H1 (cell line): ENCODE measurements around the gene RCOR2. TPM values are rescaled to one million over a fixed set of nuclear protein-coding genes. Genes with fewer than 3 reads are reported as not detected.

Experiments
- ASH2L ChIP-seq: fragments of 200-600, 300-600 bp; sonication (generic); IDR thresholded peaks from one replicate; pipeline ENCODE4 v1.7.1; 2017; ENCODE audit warnings: low read length
- BACH1 ChIP-seq: IDR thresholded peaks from 2 replicates; pipeline ENCODE4 v1.6.1; 2012; ENCODE audit warnings: low read length, improper control_type of control experiment
- CHD2 ChIP-seq: IDR thresholded peaks from 2 replicates; pipeline ENCODE4 v1.6.1; 2012; ENCODE audit warnings: low read length, improper control_type of control experiment
- CREB1 ChIP-seq: IDR thresholded peaks from 2 replicates; pipeline ENCODE4 v1.6.1; 2012; ENCODE audit warnings: inconsistent platforms
- CTBP2 ChIP-seq: IDR thresholded peaks from 2 replicates; pipeline ENCODE4 v1.7.0; 2011; ENCODE audit warnings: borderline replicate concordance, mild to moderate bottlenecking, moderate library complexity, mixed read lengths, low read length; ENCODE audit not compliant: insufficient read depth, insufficient read length
- EGR1 ChIP-seq: IDR thresholded peaks from 2 replicates; pipeline ENCODE4 v1.6.1; 2011; ENCODE audit warnings: low read depth, low read length, borderline replicate concordance
- EZH2 ChIP-seq: fragments of 200-600 bp; sonication (generic); IDR thresholded peaks from 2 replicates; pipeline ENCODE4 v1.7.1; 2012; ENCODE audit warnings: low read depth, mild to moderate bottlenecking, moderate library complexity, low read length, inconsistent platforms; ENCODE audit not compliant: severe bottlenecking
- FOSL1 ChIP-seq: IDR thresholded peaks from 2 replicates; pipeline ENCODE4 v1.6.1; 2011; ENCODE audit warnings: mild to moderate bottlenecking, low read depth, low read length, moderate library complexity; ENCODE audit not compliant: insufficient read depth
- GTF2F1 ChIP-seq: IDR thresholded peaks from 2 replicates; pipeline ENCODE4 v1.6.1; 2012; ENCODE audit warnings: low read depth, low read length, improper control_type of control experiment, borderline replicate concordance
- KDM5A ChIP-seq: fragments of 200-600 bp; IDR thresholded peaks from 2 replicates; pipeline ENCODE4 v1.7.1; 2012; ENCODE audit warnings: mild to moderate bottlenecking, low read length, inconsistent platforms, mixed read lengths
- MAFK ChIP-seq: IDR thresholded peaks from 2 replicates; pipeline ENCODE4 v1.6.1; 2012; ENCODE audit warnings: low read depth, mild to moderate bottlenecking, improper control_type of control experiment, low read length
- MAX ChIP-seq: IDR thresholded peaks from 2 replicates; pipeline ENCODE4 v1.6.1; 2012; ENCODE audit warnings: inconsistent platforms
- POLR2AphosphoS5 ChIP-seq: IDR thresholded peaks from 2 replicates; pipeline ENCODE4 v1.6.1; 2011; ENCODE audit warnings: low read depth, low read length
- RAD21 ChIP-seq, 2 experiments: IDR thresholded peaks in 1 of 2; conservative IDR thresholded peaks in 1 of 2; 2 replicates each; pipeline ENCODE4 v1.6.1; 2011; ENCODE audit warnings: low read depth in 2 of 2, low read length in 2 of 2, improper control_type of control experiment in 1 of 2, inconsistent platforms in 1 of 2, mild to moderate bottlenecking in 1 of 2, moderate library complexity in 1 of 2
- RBBP5 ChIP-seq: IDR thresholded peaks from 2 replicates; pipeline ENCODE4 v1.7.1; 2012; ENCODE audit warnings: low read depth, mild to moderate bottlenecking, inconsistent platforms, low read length, moderate library complexity, borderline replicate concordance
- RNF2 ChIP-seq: fragments of 200-900, 300-1000 bp; sonication (generic); IDR thresholded peaks from 2 replicates; pipeline ENCODE4 v1.7.1; 2016; ENCODE audit warnings: borderline replicate concordance, low read depth, mild to moderate bottlenecking, antibody characterized with exemption, low read length; ENCODE audit not compliant: poor library complexity, severe bottlenecking; ENCODE audit errors: missing control alignments
- SAP30 ChIP-seq: fragments of 300-600 bp; sonication (generic); IDR thresholded peaks from 2 replicates; pipeline ENCODE4 v1.7.1; 2012; ENCODE audit warnings: low read length, moderate library complexity, mild to moderate bottlenecking, inconsistent platforms; ENCODE audit not compliant: insufficient read depth, insufficient replicate concordance
- SIRT6 ChIP-seq: IDR thresholded peaks from one replicate; pipeline ENCODE4 v1.7.1; 2012; ENCODE audit warnings: low read length, inconsistent platforms
- SIX5 ChIP-seq: IDR thresholded peaks from 2 replicates; pipeline ENCODE4 v1.6.1; 2011; ENCODE audit warnings: mild to moderate bottlenecking, low read depth, low read length
- SP1 ChIP-seq: IDR thresholded peaks from 2 replicates; pipeline ENCODE4 v1.6.1; 2011; ENCODE audit warnings: low read depth, low read length
- SP2 ChIP-seq: IDR thresholded peaks from 2 replicates; pipeline ENCODE4 v1.6.1; 2012; ENCODE audit warnings: mild to moderate bottlenecking, low read length, inconsistent platforms
- TAF1 ChIP-seq: IDR thresholded peaks from 2 replicates; pipeline ENCODE4 v1.6.1; 2011; ENCODE audit warnings: mild to moderate bottlenecking, low read depth, low read length
- TAF7 ChIP-seq: optimal IDR thresholded peaks from 2 replicates; pipeline ENCODE3; 2011; ENCODE audit warnings: low read depth, mild to moderate bottlenecking, inconsistent platforms, low read length, moderate library complexity, borderline replicate concordance
- polyA plus RNA-seq, 7 experiments: library from polyadenylated mRNA; depleted of rRNA in 3 of 7; stranded (reverse) in 5 of 7; unstranded in 2 of 7; fragments of >200 nt in 5 of 7; fragments of 200-250 nt in 2 of 7; gene quantifications; 1 replicate in 5 of 7; 2 replicates in 1 of 7; 4 replicates in 1 of 7; pipeline versions ENCODE4 v1.2.1 to v1.2.3, GENCODE V29; 2011 to 2013; ENCODE audit warnings: missing spikeins in 2 of 7, mixed read lengths in 2 of 7
- total RNA-seq: library from RNA; stranded (reverse); fragmentation: NEBNext Ultra II Directional; extraction: Animal tissue kit (Norgen Biotek cat#: 25700); gene quantifications from 2 replicates; pipeline ENCODE4 v1.2.1, GENCODE V29; 2021

Gene RCOR2
- total and polyA plus RNA-seq, 2 of the 8 experiments (the other 6 are each of a cell fraction or from before 2014, with no cell fraction given): 54.6 to 78.0 TPM

- TF ChIP-seq CHD2 (peak; percentile 24; the same call in 1 of the 2 replicates), TAF1 (peak; percentile 76; the same call in 1 of the 2 replicates), SP2 (no peak), KDM5A (peak; percentile 66; the same call in 1 of the 2 replicates), SP1 (0 out of 2 replicates have a peak, but pooled peaks have one; percentile 57), RBBP5 (peak; percentile 54; the same call in 1 of the 2 replicates), FOSL1 (no peak), POLR2AphosphoS5 (peak; percentile 80), EZH2 (no peak), EGR1 (peak; percentile 64; the same call in 1 of the 2 replicates), MAFK (no peak), SIX5 (no peak), GTF2F1 (no peak), SAP30 (no peak), BACH1 (no peak), RNF2 (no peak), CREB1 (peak; percentile 98), MAX (no peak; the same call in 1 of the 2 replicates), RAD21 (IDR thresholded peaks at IDR 0.05 in 1 of 2, conservative IDR thresholded peaks at IDR 0.05 in 1 of 2; ENCODE audit: low read depth in 2 of 2, low read length in 2 of 2) (no peak), TAF7 (peak; percentile 20), SIRT6 (no peak), ASH2L (no peak), CTBP2 (no peak)
These were observed 21.8 kb upstream of the RCOR2 start, which contains the start of gene NAA40 (continued) for GRCh38 chr11:63938479-63939396.
